IMR-90 (cell line): Measurements from ENCODE around the gene ISG15. TPM values are rescaled to one million over a fixed set of nuclear protein-coding genes. Genes with fewer than 3 reads are reported as not detected.

Source experiments
- ATAC-seq: fragments of 200-7000 bp; cut with Tn5 transposase; 2 replicates; pipeline ENCODE4 v1.9.1; 2020; ENCODE audit warnings: low read depth, mild to moderate bottlenecking, moderate library complexity
- BruUV-seq: library from RNA; stranded (reverse); fragments of 400-500 nt; replicated peaks from 2 replicates; lab custom pipeline; 2021; lab: Mats Ljungman, UMichigan
- CTCF ChIA-PET: fragments of 300-600 bp; formaldehyde crosslinking; extraction: SDS; loops from one replicate; lab custom pipeline; 2021; ENCODE audit warnings: antibody characterized with exemption; lab: Yijun Ruan, JAX
- POLR2A ChIA-PET: fragments of 300-600 bp; sonication (Branson Sonifier 250); formaldehyde crosslinking; loops from one replicate; lab custom pipeline; 2022; ENCODE audit warnings: antibody characterized with exemption; ENCODE audit not compliant: unreplicated experiment; lab: Charles Lee
- DNase-seq: peaks from one replicate; pipeline ENCODE4 v3.0.0; 2013
- H2AFZ ChIP-seq: replicated peaks from 2 replicates; pipeline ENCODE3; 2013; ENCODE audit warnings: low read length, mild to moderate bottlenecking; ENCODE audit not compliant: poor library complexity
- H2AK5ac ChIP-seq: 2 replicates; pipeline ENCODE4 v1.6.1; 2013; ENCODE audit warnings: low read depth, low read length, inconsistent platforms
- H2AK9ac ChIP-seq: replicated peaks from 2 replicates; pipeline ENCODE3; 2013; ENCODE audit warnings: mild to moderate bottlenecking, low read depth, low read length, moderate library complexity; ENCODE audit not compliant: poor library complexity
- H2BK120ac ChIP-seq: 2 replicates; pipeline ENCODE4 v1.6.1; 2013; ENCODE audit warnings: low read depth, low read length, inconsistent platforms
- H2BK15ac ChIP-seq: 3 replicates; pipeline ENCODE4 v1.6.1; 2013; ENCODE audit warnings: low read depth, low read length, inconsistent platforms
- H2BK20ac ChIP-seq: 2 replicates; pipeline ENCODE4 v1.6.1; 2013; ENCODE audit warnings: low read depth, mild to moderate bottlenecking, inconsistent platforms, low read length, moderate library complexity
- H2BK5ac ChIP-seq: 2 replicates; pipeline ENCODE4 v1.6.1; 2013; ENCODE audit warnings: mild to moderate bottlenecking, low read depth, low read length, inconsistent platforms; ENCODE audit not compliant: poor library complexity, severe bottlenecking
- H3K14ac ChIP-seq: replicated peaks from 2 replicates; pipeline ENCODE4 v1.6.1; 2013; ENCODE audit warnings: low read depth, low read length, inconsistent platforms
- H3K18ac ChIP-seq: 2 replicates; pipeline ENCODE4 v1.6.1; 2013; ENCODE audit warnings: low read depth, low read length, control low read depth
- H3K23ac ChIP-seq: 2 replicates; pipeline ENCODE4 v1.6.1; 2013; ENCODE audit warnings: low read depth, low read length, inconsistent platforms
- H3K27ac ChIP-seq: 2 replicates; pipeline ENCODE4 v1.5.1; 2013; ENCODE audit warnings: mild to moderate bottlenecking, control low read depth, low read length; ENCODE audit not compliant: insufficient read depth
- H3K27me3 ChIP-seq: 2 replicates; pipeline ENCODE4 v1.6.1; 2013; ENCODE audit warnings: low read length; ENCODE audit not compliant: control insufficient read depth, insufficient read depth
- H3K36me3 ChIP-seq: 2 replicates; pipeline ENCODE4 v1.6.1; 2013; ENCODE audit warnings: low read length, mixed read lengths; ENCODE audit not compliant: control insufficient read depth, insufficient read depth
- H3K4ac ChIP-seq: 2 replicates; pipeline ENCODE4 v1.6.1; 2013; ENCODE audit warnings: low read depth, low read length, inconsistent platforms
- H3K4me1 ChIP-seq: 2 replicates; pipeline ENCODE4 v1.6.1; 2013; ENCODE audit warnings: low read length, mixed read lengths; ENCODE audit not compliant: control insufficient read depth, insufficient read depth
- H3K4me2 ChIP-seq: 2 replicates; pipeline ENCODE4 v1.6.1; 2013; ENCODE audit warnings: low read depth, mild to moderate bottlenecking, control low read depth, low read length, moderate library complexity
- H3K4me3 ChIP-seq: 2 replicates; pipeline ENCODE4 v1.5.1; 2013; ENCODE audit warnings: low read depth, mild to moderate bottlenecking, control low read depth, low read length, moderate library complexity; ENCODE audit not compliant: insufficient read depth
- H3K56ac ChIP-seq: 2 replicates; pipeline ENCODE4 v1.6.1; 2013; ENCODE audit warnings: low read length, inconsistent platforms; ENCODE audit not compliant: insufficient read depth; ENCODE audit errors: extremely low read depth
- H3K79me1 ChIP-seq, 2 experiments: 2 replicates each; pipeline ENCODE4 v1.6.1; 2013; ENCODE audit warnings: low read length in 2 of 2, inconsistent platforms in 1 of 2, low read depth in 1 of 2
- H3K9ac ChIP-seq: 2 replicates; pipeline ENCODE4 v1.6.1; 2013; ENCODE audit warnings: low read depth, low read length, control low read depth
- H3K9me1 ChIP-seq: 2 replicates; pipeline ENCODE4 v1.6.1; 2013; ENCODE audit warnings: low read length, inconsistent platforms; ENCODE audit not compliant: insufficient read depth
- H3K9me3 ChIP-seq: 2 replicates; pipeline ENCODE4 v1.6.1; 2013; ENCODE audit warnings: low read length; ENCODE audit not compliant: control insufficient read depth, insufficient read depth
- H4K20me1 ChIP-seq: 2 replicates; pipeline ENCODE4 v1.6.1; 2013; ENCODE audit warnings: low read length, inconsistent platforms; ENCODE audit not compliant: insufficient read depth
- H4K5ac ChIP-seq: 2 replicates; pipeline ENCODE4 v1.6.1; 2013; ENCODE audit warnings: mild to moderate bottlenecking, low read depth, low read length, control low read depth
- H4K8ac ChIP-seq, 2 experiments: 2 replicates each; pipeline ENCODE4 v1.6.1; 2013; ENCODE audit warnings: low read depth in 2 of 2, low read length in 2 of 2, control low read depth in 1 of 2, inconsistent platforms in 1 of 2
- H4K91ac ChIP-seq: 2 replicates; pipeline ENCODE4 v1.6.1; 2013; ENCODE audit warnings: low read depth, low read length, inconsistent platforms; ENCODE audit not compliant: insufficient read depth
- BHLHE40 ChIP-seq: fragments of 150-350 bp; IDR thresholded peaks from 2 replicates; pipeline ENCODE4 v1.6.1; 2016; ENCODE audit warnings: mild to moderate bottlenecking, low read depth, low read length
- WGBS, 2 experiments: methylation state at CpG; one replicate each; pipeline versions ENCODE4 v1.1.5 to v1.1.7; 2013; ENCODE audit warnings: missing lambda C conversion rate in 2 of 2; ENCODE audit not compliant: insufficient read length in 1 of 2; ENCODE audit errors: extremely low coverage in 2 of 2; 5-methylcytosine and 5-hydroxymethylcytosine counted together
- dilution Hi-C: fragments of 300-500 bp; cut with HindIII; formaldehyde crosslinking; loops from one replicate; pipeline ENCODE4 v1.14.3; 2018; ENCODE audit warnings: low sequenced_read_pairs; ENCODE audit not compliant: unreplicated experiment
- in situ Hi-C: fragments of 300-500 bp; cut with MboI; formaldehyde crosslinking; loops from 3 replicates; pipeline ENCODE4 v1.14.3; 2019; ENCODE audit warnings: low sequenced_read_pairs, inconsistent platforms, mixed read lengths
- intact Hi-C: fragments of 100-400 bp; cut with micrococcal nuclease; formaldehyde crosslinking; loops from 2 replicates; pipeline ENCODE4 v1.10.0; 2022
- polyA plus RNA-seq, 3 experiments: library from polyadenylated mRNA; depleted of rRNA; stranded (reverse); fragments of >200 nt; gene quantifications; 2 replicates each; pipeline ENCODE4 v1.2.3, GENCODE V29; 2012; ENCODE audit warnings: low replicate concordance in 1 of 3
- total RNA-seq: library from RNA; depleted of rRNA; stranded (reverse); fragments of >200 nt; gene quantifications from 2 replicates; pipeline ENCODE4 v1.2.3, GENCODE V29; 2012
- TF ChIP-seq, protein P1 (sequence below): fragments of 150-350 bp; IDR thresholded peaks from 2 replicates; pipeline ENCODE4 v1.6.1; 2017; ENCODE audit warnings: mild to moderate bottlenecking, antibody characterized with exemption, low read length, low read depth

The ISG15 gene
- total and polyA plus RNA-seq, 2 of the 4 experiments (the other 2 are of a cell fraction) = 99.1 to 105 TPM

DNA sequence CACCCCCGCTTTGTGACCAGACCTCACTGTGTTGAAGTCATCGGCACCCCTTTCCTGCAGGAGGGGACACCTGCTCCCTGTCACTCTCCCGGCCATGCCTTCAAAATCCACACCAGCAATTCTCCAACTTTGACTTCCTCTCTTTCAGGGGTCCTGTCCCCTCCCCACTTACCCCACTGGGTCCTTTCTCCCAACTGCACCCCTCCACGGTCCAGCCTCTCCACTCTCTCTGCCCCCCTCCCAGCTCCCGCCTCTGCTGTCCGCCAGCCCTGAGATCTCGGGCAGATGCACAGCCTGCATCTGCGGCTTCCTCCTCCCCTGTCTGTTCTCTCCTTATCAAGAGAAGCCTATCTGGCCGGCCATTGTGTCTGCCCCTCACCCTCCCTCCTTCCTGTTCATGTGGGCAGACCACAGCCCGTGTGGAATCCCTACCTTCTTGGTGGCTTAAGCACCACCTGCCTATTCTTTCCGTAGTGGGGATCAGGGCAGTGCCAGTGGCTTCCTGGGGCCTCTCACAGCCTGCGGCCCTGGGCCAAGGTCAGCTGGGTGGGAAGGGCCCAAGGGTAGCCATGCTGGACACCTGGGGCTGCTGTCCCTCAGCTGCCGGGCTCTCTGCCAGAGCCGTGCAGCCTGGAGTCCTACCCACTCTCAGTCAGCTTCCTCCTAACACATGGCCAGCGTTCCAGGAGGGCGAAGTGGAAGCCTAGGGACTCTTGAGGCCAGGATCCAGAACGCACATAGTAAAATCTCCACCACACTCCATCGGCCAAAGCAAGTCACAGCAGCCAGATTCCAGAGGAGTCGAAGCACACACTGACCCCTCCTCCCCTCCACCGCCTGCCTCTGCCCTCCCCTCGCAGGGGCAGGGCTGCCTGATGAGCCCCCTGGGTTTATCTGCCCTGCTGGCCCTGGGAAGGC is 8.3 kb upstream of the ISG15 start:
- Histone ChIP-seq H2BK20ac (no peak overlapping the region), H3K14ac (no peak overlapping the region), H3K4me3 (no peak overlapping the region), H2BK5ac (peak overlapping the region; percentile 44), H2AK5ac (peak overlapping the region; percentile 50; the same call in 1 of the 2 replicates), H2AFZ (peak overlapping the region; percentile 72), H4K20me1 (peaks cover 4% of the 10 kb centered on the region; the same call in 1 of the 2 replicates), H2BK120ac (no peak overlapping the region), H2BK15ac (no peak overlapping the region), H3K56ac (no peak overlapping the region), H3K27ac (no peak overlapping the region), H3K27me3 (no peaks in the 10 kb centered on the region), H4K8ac (peak overlapping the region in 1 of 2 experiments; percentile 15; a peak in 1 of 4 replicates), H4K91ac (no peak overlapping the region), H2AK9ac (peak overlapping the region; percentile 77), H3K9me1 (peaks cover 6% of the 10 kb centered on the region; the same call in 1 of the 2 replicates), H4K5ac (no peak overlapping the region), H3K18ac (no peak overlapping the region), H3K4me2 (no peak overlapping the region), H3K79me1 (peaks cover 9 to 24% of the 10 kb centered on the region in 2 experiments; a peak in 3 of 4 replicates), H3K4me1 (peaks cover 8% of the 10 kb centered on the region), H3K23ac (no peak overlapping the region), H3K9me3 (no peaks in the 10 kb centered on the region), H3K4ac (no peak overlapping the region), H3K36me3 (no peaks in the 10 kb centered on the region), H3K9ac (no peak overlapping the region)
- in situ Hi-C loops (no loop called here), intact Hi-C loops (loop anchor here (5.0 kb wide), 1 partner anchor 52 kb away; no protein-coding TSS in a partner anchor), dilution Hi-C loops (no loop called here)
- 73% methylated on average over 3 of the region's 21 CpGs; no CpG with 5 or more reads in 1 of the 2 experiments for WGBS, 2 experiments
- ATAC-seq = peak; percentile 61
- peak; percentile 31; the same call in 1 of the 2 replicates for TF ChIP-seq BHLHE40
- TF ChIP-seq, protein P1, sequence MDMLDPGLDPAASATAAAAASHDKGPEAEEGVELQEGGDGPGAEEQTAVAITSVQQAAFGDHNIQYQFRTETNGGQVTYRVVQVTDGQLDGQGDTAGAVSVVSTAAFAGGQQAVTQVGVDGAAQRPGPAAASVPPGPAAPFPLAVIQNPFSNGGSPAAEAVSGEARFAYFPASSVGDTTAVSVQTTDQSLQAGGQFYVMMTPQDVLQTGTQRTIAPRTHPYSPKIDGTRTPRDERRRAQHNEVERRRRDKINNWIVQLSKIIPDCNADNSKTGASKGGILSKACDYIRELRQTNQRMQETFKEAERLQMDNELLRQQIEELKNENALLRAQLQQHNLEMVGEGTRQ = no peak
- BruUV-seq = no TSS peak
- peak; percentile 66 for DNase-seq
- POLR2A ChIA-PET = no interaction called here
- CTCF ChIA-PET = interaction anchor here (0.5 kb wide), 1 partner anchor 135 kb away, joined by 3 read pairs; no protein-coding TSS in a partner anchor
